HG03097 (cell line): ENCODE results near the gene LSM6.

Experiments used
- ATAC-seq: cut with Tn5 transposase; IDR thresholded peaks from one replicate; pipeline ENCODE4 v1.9.1; 2021; ENCODE audit not compliant: unreplicated experiment, low FRiP score

LSM6 gene

GRCh38 chr4:146175541-146176453 lies at the start of gene LSM6:
Gene LSM6 (plus strand): TSS chr4:146175718. CDS start chr4:146182922, 7,204 bp downstream.
- ATAC-seq, result peak; percentile 90

- peak; percentile 98 for ATAC-seq
Observed at GRCh38 chr4:146132445-146132844, 43.1 kb upstream of the LSM6 start.

GRCh38 chr4:146134761-146135445 lies 40.6 kb upstream of the LSM6 start:
- no peak for ATAC-seq

- no peak for ATAC-seq
Observed at GRCh38 chr4:146135941-146136340, 39.6 kb upstream of the LSM6 start.

GRCh38 chr4:146142768-146143167 lies 32.8 kb upstream of the LSM6 start:
- ATAC-seq, result no peak

GRCh38 chr4:146143888-146144287 lies 31.6 kb upstream of the LSM6 start:
- ATAC-seq, result no peak

GRCh38 chr4:146146918-146147317 lies 28.6 kb upstream of the LSM6 start:
- no peak for ATAC-seq

GRCh38 chr4:146148021-146148420 lies 27.5 kb upstream of the LSM6 start:
- no peak for ATAC-seq

- ATAC-seq, result no peak
Observed at GRCh38 chr4:146154057-146154456, 21.5 kb upstream of the LSM6 start.

- ATAC-seq, result no peak
Observed at GRCh38 chr4:146155152-146155724, 20.3 kb upstream of the LSM6 start.

GRCh38 chr4:146158036-146158745 lies 17.3 kb upstream of the LSM6 start:
- no peak for ATAC-seq

- ATAC-seq, result peak; percentile 64
Observed at GRCh38 chr4:146159384-146160058, 16.0 kb upstream of the LSM6 start.

GRCh38 chr4:146161243-146161642 lies 14.3 kb upstream of the LSM6 start:
- no peak for ATAC-seq

GRCh38 chr4:146165221-146165620 lies 10.3 kb upstream of the LSM6 start:
- no peak for ATAC-seq

GRCh38 chr4:146165840-146166239 lies 9.7 kb upstream of the LSM6 start:
- no peak for ATAC-seq

- ATAC-seq, result no peak
Observed at GRCh38 chr4:146170149-146170548, 5.4 kb upstream of the LSM6 start.

- no peak for ATAC-seq
Observed at GRCh38 chr4:146176891-146177290, 1.4 kb downstream of the LSM6 start.

GRCh38 chr4:146178126-146178525 lies 2.6 kb downstream of the LSM6 start:
- no peak for ATAC-seq

GRCh38 chr4:146179784-146180370 lies 4.4 kb downstream of the LSM6 start:
- no peak for ATAC-seq

- ATAC-seq, result no peak
Observed at GRCh38 chr4:146182443-146182842, 6.9 kb downstream of the LSM6 start.
